GM13976 (cell line): ENCODE results near the gene KIF1A.

ENCODE experiments used
- DNase-seq: peaks from one replicate; pipeline ENCODE4 v3.0.0; 2012; ENCODE audit warnings: low spot score
- CTCF ChIP-seq: IDR thresholded peaks from 2 replicates; pipeline ENCODE4 v1.5.1; 2012; ENCODE audit warnings: borderline replicate concordance, mild to moderate bottlenecking; ENCODE audit not compliant: insufficient read depth; ENCODE audit errors: extremely low read depth, missing control alignments, control extremely low read depth
- in situ Hi-C: fragments of 300-500 bp; cut with MboI; formaldehyde crosslinking; loops from one replicate; pipeline ENCODE4 v1.12.0; 2022; ENCODE audit warnings: low sequenced_read_pairs, mixed read lengths, inconsistent platforms; ENCODE audit not compliant: unreplicated experiment

The KIF1A gene

GRCh38 chr2:240797914-240798313, 22.1 kb downstream of the KIF1A start:
- no peak for DNase-seq
- in situ Hi-C loops, result no loop called here
- TF ChIP-seq CTCF, result no peak

- in situ Hi-C loops, result no loop called here
- TF ChIP-seq CTCF, result no peak
These were observed 22.5 kb downstream of the KIF1A start for GRCh38 chr2:240797500-240797895.

GRCh38 chr2:240796543-240797499, 23.2 kb downstream of the KIF1A start:
- TF ChIP-seq CTCF, result no peak
- no peak for DNase-seq
- in situ Hi-C loops, result no loop called here

More at GRCh38 chr2:240797500-240797895, 22.5 kb downstream of the KIF1A start:
- DNase-seq, result no peak

GRCh38 chr2:240795916-240796510, 24.0 kb downstream of the KIF1A start:
- in situ Hi-C loops, result no loop called here

GRCh38 chr2:240795454-240795853, 24.6 kb downstream of the KIF1A start:
- DNase-seq, result no peak
- TF ChIP-seq CTCF, result no peak
- in situ Hi-C loops, result no loop called here

More at GRCh38 chr2:240795916-240796510, 24.0 kb downstream of the KIF1A start:
- no peak for TF ChIP-seq CTCF
- DNase-seq, result no peak

GRCh38 chr2:240794178-240794721, 25.8 kb downstream of the KIF1A start:
- DNase-seq, result no peak
- TF ChIP-seq CTCF, result no peak
- in situ Hi-C loops, result no loop called here
